Naive thymus-derived CD4-positive, alpha-beta T cell (primary cell): Measurements from ENCODE around the gene MBNL3. TPM values are rescaled to one million over a fixed set of nuclear protein-coding genes. Genes with fewer than 3 reads are reported as not detected.

Source experiments
- ATAC-seq: fragments of 150-1000 bp; cut with Tn5 transposase; 2 replicates; pipeline ENCODE4 v1.10.0; 2021; ENCODE audit warnings: mild to moderate bottlenecking, moderate library complexity
- CTCF ChIA-PET: fragments of 350-600 bp; sonication (Branson Sonifier 250); formaldehyde crosslinking; loops from one replicate; lab custom pipeline; 2021; ENCODE audit warnings: antibody characterized with exemption; lab: Charles Lee
- POLR2A ChIA-PET: fragments of 350-600 bp; sonication (Branson Sonifier 250); formaldehyde crosslinking; loops from one replicate; lab custom pipeline; 2021; ENCODE audit warnings: antibody characterized with exemption, inconsistent platforms; lab: Charles Lee
- DNase-seq, 9 donors: peaks; one replicate each; pipeline versions ENCODE4 v3.0.0 to v3.0.0-alpha.2; 2020 to 2022; ENCODE audit warnings: mixed read lengths in 1 of 9
- H3K27ac ChIP-seq: one replicate; pipeline ENCODE4 v1.7.0; 2013; ENCODE audit warnings: mild to moderate bottlenecking, low read depth, low read length, moderate library complexity
- H3K27me3 ChIP-seq, 2 donors: one replicate each; pipeline ENCODE4 v1.7.0; 2013; ENCODE audit warnings: low read length in 2 of 2, mild to moderate bottlenecking in 2 of 2, moderate library complexity in 2 of 2; ENCODE audit not compliant: control insufficient read depth in 2 of 2, insufficient read depth in 2 of 2
- H3K36me3 ChIP-seq, 3 experiments: 1 replicate in 2 of 3; 2 replicates in 1 of 3; pipeline ENCODE4 v1.7.0; 2013; ENCODE audit warnings: low read length in 3 of 3, mild to moderate bottlenecking in 3 of 3, moderate library complexity in 1 of 3; ENCODE audit not compliant: insufficient read depth in 3 of 3, control insufficient read depth in 2 of 3
- H3K4me1 ChIP-seq, 2 donors: one replicate each; pipeline ENCODE4 v1.7.0; 2013; ENCODE audit warnings: low read length in 2 of 2, mild to moderate bottlenecking in 2 of 2, moderate library complexity in 1 of 2; ENCODE audit not compliant: control insufficient read depth in 2 of 2, insufficient read depth in 2 of 2
- H3K4me3 ChIP-seq: 2 replicates; pipeline ENCODE4 v1.7.0; 2013; ENCODE audit warnings: mild to moderate bottlenecking, low read length
- H3K9me3 ChIP-seq, 3 experiments: 1 replicate in 2 of 3; 2 replicates in 1 of 3; pipeline ENCODE4 v1.7.0; 2013; ENCODE audit warnings: low read length in 3 of 3; ENCODE audit not compliant: control insufficient read depth in 2 of 3
- H3K27ac Mint-ChIP-seq, 9 donors: one replicate each; pipeline ENCODE4 v1.8.0; 2020 to 2022; ENCODE audit warnings: mixed read lengths in 9 of 9, mild to moderate bottlenecking in 8 of 9, moderate library complexity in 5 of 9, inconsistent platforms in 2 of 9
- H3K27me3 Mint-ChIP-seq, 5 donors: one replicate each; pipeline ENCODE4 v1.8.0; 2021 to 2022; ENCODE audit warnings: mixed read lengths in 5 of 5, mild to moderate bottlenecking in 1 of 5
- H3K36me3 Mint-ChIP-seq, 5 donors: one replicate each; pipeline ENCODE4 v1.8.0; 2020 to 2022; ENCODE audit warnings: mixed read lengths in 5 of 5, mild to moderate bottlenecking in 3 of 5, inconsistent platforms in 1 of 5
- H3K4me1 Mint-ChIP-seq, 7 donors: one replicate each; pipeline ENCODE4 v1.8.0; 2020 to 2022; ENCODE audit warnings: mixed read lengths in 7 of 7, mild to moderate bottlenecking in 3 of 7, inconsistent platforms in 1 of 7
- H3K4me3 Mint-ChIP-seq, 10 donors: one replicate each; pipeline ENCODE4 v1.8.0; 2020 to 2022; ENCODE audit warnings: mild to moderate bottlenecking in 10 of 10, mixed read lengths in 10 of 10, moderate library complexity in 6 of 10, inconsistent platforms in 2 of 10
- H3K9me3 Mint-ChIP-seq, 11 donors: one replicate each; pipeline ENCODE4 v1.8.0; 2020 to 2022; ENCODE audit warnings: mixed read lengths in 11 of 11, mild to moderate bottlenecking in 4 of 11, inconsistent platforms in 1 of 11, moderate library complexity in 1 of 11
- intact Hi-C, 2 donors: fragments of 100-400 bp; cut with micrococcal nuclease; formaldehyde crosslinking; loops; one replicate each; pipeline ENCODE4 v1.15.1; 2023
- polyA plus RNA-seq, 2 donors: library from polyadenylated mRNA; unstranded; fragments of 300-500 nt; fragmentation: Illumina TruSeq; gene quantifications; one replicate each; pipeline ENCODE4 v1.2.3, GENCODE V29; 2021
- total RNA-seq, 6 experiments: library from RNA in 5 of 6; stranded (reverse) in 5 of 6; gene quantifications; 1 replicate in 5 of 6; 2 replicates in 1 of 6; pipeline ENCODE4 v1.2.3 and lab custom pipeline; 2021 to 2026

MBNL3 gene
- total and polyA plus RNA-seq, 7 experiments from 2014 or later = 20.8 to 38.5 (median 29.7) TPM

GRCh38 chrX:132483488-132483887 lies 5.3 kb downstream of the MBNL3 start:
- Mint-ChIP-seq H3K27me3 (no peaks in the 10 kb centered on the region), H3K27ac (peak overlapping the region in 6 of 9 donors; percentile 3 to 81 (median 24)), H3K9me3 (no peaks in the 10 kb centered on the region), H3K4me3 (peak overlapping the region in 2 of 10 donors; percentile 21 to 25), H3K36me3 (no peaks in the 10 kb centered on the region), H3K4me1 (peaks cover 16 to 81% (median 70%) of the 10 kb centered on the region in 7 donors)
- no peak for DNase-seq
- POLR2A ChIA-PET = no interaction called here
- intact Hi-C loops = loop anchor here (5.0 to 10.0 kb wide), 2 partner anchors 81 to 189 kb away; no protein-coding TSS in a partner anchor
- Histone ChIP-seq H3K36me3 (no peaks in the 10 kb centered on the region), H3K4me1 (peaks cover 13 to 24% of the 10 kb centered on the region in 2 donors), H3K9me3 (no peaks in the 10 kb centered on the region), H3K27ac (no peak overlapping the region), H3K4me3 (no peak overlapping the region), H3K27me3 (no peaks in the 10 kb centered on the region)
- CTCF ChIA-PET = interaction anchor here (0.6 kb wide), 1 partner anchor 249 kb away, joined by 4 read pairs; no protein-coding TSS in a partner anchor
- no peak for ATAC-seq

DNA sequence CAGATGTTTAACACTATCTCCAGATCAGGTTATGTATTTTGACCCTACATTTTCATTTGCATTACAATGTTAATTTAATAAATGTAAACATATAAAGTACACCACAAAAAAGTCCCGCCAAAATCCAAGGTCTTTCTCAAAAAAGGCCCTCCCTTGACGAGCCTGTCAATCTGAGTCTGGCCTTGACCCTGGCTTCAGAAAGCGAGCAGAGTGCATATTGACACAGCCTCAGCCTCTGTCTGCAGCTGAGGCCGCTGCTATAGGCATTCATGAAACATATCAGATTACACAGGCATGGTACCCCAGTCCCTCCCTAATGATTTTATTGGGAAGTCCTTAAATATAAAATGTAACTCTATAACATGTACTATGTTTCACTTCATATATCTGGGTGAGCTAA lies 6.2 kb downstream of the MBNL3 start:
- Mint-ChIP-seq H3K27ac (peak overlapping the region in 4 of 9 donors; percentile 47 to 93 (median 77)), H3K4me1 (peaks cover 12 to 74% (median 66%) of the 10 kb centered on the region in 7 donors), H3K36me3 (no peaks in the 10 kb centered on the region), H3K9me3 (no peaks in the 10 kb centered on the region), H3K4me3 (peak overlapping the region in 1 of 10 donors; percentile 96), H3K27me3 (no peaks in the 10 kb centered on the region)
- H3K4me3 ChIP-seq = no peak overlapping the region
- intact Hi-C loops = loop anchor here (5.0 to 10.0 kb wide), 2 partner anchors 80 to 188 kb away; no protein-coding TSS in a partner anchor
- no peaks in the 10 kb centered on the region for H3K9me3 ChIP-seq
- DNase-seq = no peak
- peaks cover 13 to 22% of the 10 kb centered on the region in 2 donors for H3K4me1 ChIP-seq
- ATAC-seq = no peak
- POLR2A ChIA-PET = no interaction called here
- H3K36me3 ChIP-seq = no peaks in the 10 kb centered on the region
- no peaks in the 10 kb centered on the region for H3K27me3 ChIP-seq
- CTCF ChIA-PET = interaction anchor here (0.6 kb wide), 1 partner anchor 249 kb away, joined by 4 read pairs; no protein-coding TSS in a partner anchor
- H3K27ac ChIP-seq = no peak overlapping the region

DNA sequence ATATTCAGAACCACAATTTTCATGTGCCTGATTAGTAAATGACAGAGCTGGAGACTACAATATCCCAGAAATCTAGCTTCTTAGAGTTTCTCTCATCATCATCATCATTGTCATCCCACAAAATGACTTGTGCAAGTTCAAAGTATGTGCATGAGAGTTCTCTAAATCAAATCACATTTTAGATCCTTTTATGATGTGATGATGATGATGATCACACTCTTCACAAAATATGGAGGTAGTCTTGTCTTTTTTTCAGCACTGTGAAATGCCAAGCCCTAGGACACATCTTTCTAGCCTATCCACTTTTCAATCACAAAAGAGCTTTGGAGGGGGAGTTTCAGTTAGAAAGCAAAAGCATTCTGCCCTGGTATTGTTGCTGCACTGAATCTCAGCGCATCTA lies 7.4 kb downstream of the MBNL3 start:
- Histone ChIP-seq H3K36me3 (no peaks in the 10 kb centered on the region), H3K9me3 (no peaks in the 10 kb centered on the region), H3K27ac (peak overlapping the region; percentile 23), H3K27me3 (no peaks in the 10 kb centered on the region), H3K4me1 (peaks cover 13 to 20% of the 10 kb centered on the region in 2 donors), H3K4me3 (peak overlapping the region; percentile 58)
- peak overlapping the region; percentile 72 to 94 (median 92) for H3K27ac Mint-ChIP-seq
- no peaks in the 10 kb centered on the region for H3K36me3 Mint-ChIP-seq
- ChIA-PET POLR2A (interaction anchor here (0.6 to 2.6 kb wide), 3 partner anchors 7 to 23 kb away, joined by 8 to 17 read pairs (median 14); partner anchors contain the start of gene MBNL3), CTCF (interaction anchor here (0.6 to 0.8 kb wide), 2 partner anchors 134 to 627 kb away, joined by 3 to 5 read pairs; no protein-coding TSS in a partner anchor)
- no peaks in the 10 kb centered on the region for H3K9me3 Mint-ChIP-seq
- H3K4me3 Mint-ChIP-seq = peak overlapping the region in 7 of 10 donors; percentile 20 to 96 (median 89)
- H3K4me1 Mint-ChIP-seq = peaks cover 11 to 70% (median 58%) of the 10 kb centered on the region in 7 donors
- ATAC-seq (no peak), DNase-seq (no peak)
- intact Hi-C loops = loop anchor here (1.0 to 10.0 kb wide), 4 partner anchors 8 to 263 kb away; partner anchors contain the start of genes MBNL3 (in 2 of the 2) and RAP2C (in 1 of the 2)
- H3K27me3 Mint-ChIP-seq = no peaks in the 10 kb centered on the region

DNA sequence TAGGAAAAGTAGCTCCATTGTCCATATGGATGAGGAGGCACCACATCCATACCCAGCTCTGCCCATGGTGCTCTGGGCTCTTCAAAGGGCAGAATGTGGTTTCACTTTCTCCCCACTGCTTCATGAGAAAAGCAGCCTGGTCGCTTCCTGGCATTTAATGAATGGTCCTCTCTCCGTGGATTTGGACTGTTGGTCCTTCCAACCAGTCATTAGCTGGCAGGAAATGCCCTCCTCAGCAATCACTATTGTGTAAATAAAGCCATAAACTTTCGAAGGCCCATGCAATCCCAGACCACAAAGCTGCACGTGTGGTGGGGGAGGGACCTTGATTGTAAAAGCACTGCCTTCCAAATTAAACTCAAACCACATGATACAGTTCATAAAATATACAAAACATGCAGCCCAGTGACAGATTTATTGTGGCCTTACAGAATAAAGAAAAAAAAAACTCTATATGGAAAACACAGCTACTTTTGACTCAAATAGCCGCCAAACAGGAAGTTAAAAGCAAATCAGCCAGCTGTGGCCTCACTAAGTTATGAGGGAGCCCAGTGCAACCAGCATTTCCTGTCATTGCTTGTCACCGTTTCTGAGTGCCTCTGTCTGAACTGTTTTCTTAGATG lies 8.1 kb downstream of the MBNL3 start:
- H3K27me3 Mint-ChIP-seq = no peaks in the 10 kb centered on the region
- H3K36me3 Mint-ChIP-seq = no peaks in the 10 kb centered on the region
- H3K4me3 ChIP-seq = peak overlapping the region; percentile 58
- peaks cover 8 to 69% (median 54%) of the 10 kb centered on the region in 7 donors for H3K4me1 Mint-ChIP-seq
- H3K27ac Mint-ChIP-seq = peak overlapping the region; percentile 80 to 94 (median 92)
- POLR2A ChIA-PET = interaction anchor here (2.3 to 2.6 kb wide), 2 partner anchors 8 to 10 kb away, joined by 14 to 17 read pairs; partner anchors contain the start of gene MBNL3
- CTCF ChIA-PET = interaction anchor here (0.6 to 1.2 kb wide), 3 partner anchors 8 to 626 kb away, joined by 3 to 5 read pairs (median 3); partner anchors contain the start of gene MBNL3
- H3K9me3 Mint-ChIP-seq = no peaks in the 10 kb centered on the region
- H3K36me3 ChIP-seq = no peaks in the 10 kb centered on the region
- DNase-seq (peak in 8 of 9 donors; percentile 21 to 57 (median 43)), ATAC-seq (peak; percentile 88)
- peak overlapping the region; percentile 73 to 96 (median 88) for H3K4me3 Mint-ChIP-seq
- no peaks in the 10 kb centered on the region for H3K27me3 ChIP-seq
- H3K9me3 ChIP-seq = no peaks in the 10 kb centered on the region
- peaks cover 13 to 23% of the 10 kb centered on the region in 2 donors for H3K4me1 ChIP-seq
- H3K27ac ChIP-seq = peak overlapping the region; percentile 69
- intact Hi-C loops = loop anchor here (1.0 to 10.0 kb wide), 4 partner anchors 9 to 262 kb away; partner anchors contain the start of genes MBNL3 (in 2 of the 2) and RAP2C (in 1 of the 2)

DNA sequence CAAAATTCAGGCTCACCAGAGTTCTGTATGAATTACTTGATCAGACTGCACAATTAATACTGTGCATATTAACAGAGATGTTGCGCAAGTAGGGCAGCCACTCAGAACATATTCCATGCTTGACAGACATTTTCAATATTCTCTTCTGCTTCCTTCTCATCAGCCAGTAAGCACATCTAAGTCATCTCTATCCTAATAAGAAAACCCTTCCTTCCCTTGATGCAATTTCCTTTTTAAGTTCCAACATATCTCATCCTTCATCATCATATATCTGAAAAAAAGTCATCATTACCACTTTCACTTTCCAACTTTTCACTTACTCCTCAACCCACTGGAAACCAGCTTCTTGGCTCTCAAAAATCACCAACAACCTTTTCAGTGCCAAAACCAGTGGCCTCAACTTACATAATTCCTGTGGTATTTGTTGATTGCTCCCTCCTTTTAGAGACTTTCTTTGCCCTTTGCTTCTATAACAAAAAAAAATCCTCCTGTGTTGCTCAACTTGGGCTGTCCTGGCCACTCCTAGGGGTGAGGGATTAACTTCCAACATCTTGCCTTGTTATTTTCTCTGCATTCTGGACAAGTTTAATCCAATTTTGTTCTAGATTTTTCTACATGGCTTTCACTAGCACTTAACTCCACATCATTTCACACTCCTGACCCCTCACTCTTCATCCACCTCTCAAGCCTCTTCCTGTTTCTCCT lies 14.1 kb downstream of the MBNL3 start:
- ChIA-PET POLR2A (interaction anchor here (0.8 kb wide), 1 partner anchor 655 kb away, joined by 3 read pairs; no protein-coding TSS in a partner anchor), CTCF (no interaction called here)
- Histone ChIP-seq H3K27ac (no peak overlapping the region), H3K27me3 (no peaks in the 10 kb centered on the region), H3K36me3 (no peaks in the 10 kb centered on the region), H3K4me1 (peaks cover 5 to 11% of the 10 kb centered on the region in 2 donors), H3K4me3 (no peak overlapping the region), H3K9me3 (no peaks in the 10 kb centered on the region)
- Mint-ChIP-seq H3K27me3 (no peaks in the 10 kb centered on the region), H3K4me1 (peaks cover 14 to 31% (median 23%) of the 10 kb centered on the region in 7 donors), H3K36me3 (peaks cover 0 to 3% (median 0%) of the 10 kb centered on the region in 5 donors), H3K27ac (peak overlapping the region in 3 of 9 donors; percentile 9 to 71 (median 46)), H3K9me3 (no peaks in the 10 kb centered on the region), H3K4me3 (peak overlapping the region in 5 of 10 donors; percentile 3 to 56 (median 32))
- ATAC-seq = no peak
- DNase-seq = no peak
- intact Hi-C loops = loop anchor here in 1 of 2 donors (2.0 kb wide), 1 partner anchor 14 kb away; the partner anchor contains the start of gene MBNL3

DNA sequence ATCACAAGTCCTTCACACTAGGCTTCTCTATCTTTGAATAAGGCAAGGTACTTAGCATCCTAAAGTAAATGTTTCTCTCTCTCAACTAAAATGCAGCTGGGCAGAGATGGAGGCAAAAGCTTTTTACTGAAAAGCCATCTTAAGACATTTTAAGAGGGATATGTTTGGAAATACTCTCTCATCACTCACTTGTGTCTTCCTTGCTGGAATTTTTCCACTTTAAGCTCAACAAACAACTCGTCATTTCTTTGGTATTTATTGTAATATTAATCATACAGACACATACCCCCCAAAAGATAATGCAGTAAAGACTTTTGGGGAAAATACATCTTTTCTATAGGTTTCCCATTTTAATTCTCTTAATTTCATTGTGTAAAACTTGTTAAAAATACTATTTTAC lies 16.4 kb downstream of the MBNL3 start:
- H3K36me3 Mint-ChIP-seq = peaks cover 0 to 3% (median 0%) of the 10 kb centered on the region in 5 donors

More for the DNA sequence above, 16.4 kb downstream of the MBNL3 start:
- POLR2A ChIA-PET = no interaction called here
- H3K9me3 Mint-ChIP-seq = no peaks in the 10 kb centered on the region
- ATAC-seq (no peak), DNase-seq (no peak)
- H3K27me3 Mint-ChIP-seq = no peaks in the 10 kb centered on the region
- intact Hi-C loops = no loop called here
- H3K27ac Mint-ChIP-seq = no peak overlapping the region
- Histone ChIP-seq H3K9me3 (no peaks in the 10 kb centered on the region), H3K27me3 (no peaks in the 10 kb centered on the region), H3K27ac (no peak overlapping the region), H3K4me3 (no peak overlapping the region), H3K36me3 (no peaks in the 10 kb centered on the region), H3K4me1 (peaks cover 5 to 9% of the 10 kb centered on the region in 2 donors)
- H3K4me3 Mint-ChIP-seq = no peak overlapping the region
- peaks cover 14 to 27% (median 20%) of the 10 kb centered on the region in 7 donors for H3K4me1 Mint-ChIP-seq
- CTCF ChIA-PET = interaction anchor here (0.6 kb wide), 1 partner anchor 41 kb away, joined by 3 read pairs; no protein-coding TSS in a partner anchor
